Renal pelvis (tissue), 12 donors: ENCODE measurements around the gene RERG. TPM values are rescaled to one million over a fixed set of nuclear protein-coding genes. Genes with fewer than 3 reads are reported as not detected.

ENCODE experiments used
- DNase-seq: peaks from one replicate; pipeline ENCODE4 v3.0.0-alpha.2; 2013
- long read RNA-seq, 16 experiments: transcript quantifications; one replicate each; lab custom pipeline, GENCODE V29; 2026
- polyA plus RNA-seq, 3 donors: library from polyadenylated mRNA; unstranded; fragments of 120-200 nt; gene quantifications; one replicate each; pipeline ENCODE4 v1.2.1, GENCODE V29; 2013; ENCODE audit not compliant: insufficient read length in 3 of 3

The RERG gene, protein sequence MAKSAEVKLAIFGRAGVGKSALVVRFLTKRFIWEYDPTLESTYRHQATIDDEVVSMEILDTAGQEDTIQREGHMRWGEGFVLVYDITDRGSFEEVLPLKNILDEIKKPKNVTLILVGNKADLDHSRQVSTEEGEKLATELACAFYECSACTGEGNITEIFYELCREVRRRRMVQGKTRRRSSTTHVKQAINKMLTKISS
- 10 to 100 TPM; 30.9 to 34.6 (median 31.1) TPM for polyA plus RNA-seq
- long read RNA-seq, donor 1, transcript RERG-201 (5 exons, 2,264 nt), result major isoform, 6 of 7 reads
- long read RNA-seq, donor 1, partial matches to known transcripts, result 0 of 7 reads
- long read RNA-seq, donor 1, other reads (novel, unspliced or antisense), result 0 of 7 reads
- long read RNA-seq, donor 2, transcript RERG-201 (5 exons, 2,264 nt), result major isoform, 13 of 13 reads
- long read RNA-seq, donor 2, partial matches to known transcripts, result 0 of 13 reads
- long read RNA-seq, donor 2, other reads (novel, unspliced or antisense), result 0 of 13 reads
- long read RNA-seq, donor 3, transcript RERG-201 (5 exons, 2,264 nt), result major isoform, 6 of 135 reads
- long read RNA-seq, donor 3, partial matches to known transcripts, result 128 of 135 reads
- long read RNA-seq, donor 3, other reads (novel, unspliced or antisense), result 0 of 135 reads
- long read RNA-seq, donor 4, transcript RERG-201 (5 exons, 2,264 nt), result major isoform, 12 of 16 reads
- long read RNA-seq, donor 4, partial matches to known transcripts, result 0 of 16 reads
- long read RNA-seq, donor 4, other reads (novel, unspliced or antisense), result 0 of 16 reads
- long read RNA-seq, donor 5, transcript RERG-201 (5 exons, 2,264 nt), result major isoform, 8 of 9 reads
- long read RNA-seq, donor 5, partial matches to known transcripts, result 0 of 9 reads
- long read RNA-seq, donor 5, other reads (novel, unspliced or antisense), result 0 of 9 reads
- long read RNA-seq, donor 6, transcript RERG-201 (5 exons, 2,264 nt), result major isoform, 10 of 165 reads
- long read RNA-seq, donor 6, partial matches to known transcripts, result 144 of 165 reads
- long read RNA-seq, donor 6, other reads (novel, unspliced or antisense), result 10 of 165 reads
- long read RNA-seq, donor 7, transcript RERG-201 (5 exons, 2,264 nt), result major isoform, 16 of 20 reads
- long read RNA-seq, donor 7, partial matches to known transcripts, result 0 of 20 reads
- long read RNA-seq, donor 7, other reads (novel, unspliced or antisense), result 0 of 20 reads
- long read RNA-seq, donor 8, transcript RERG-201 (5 exons, 2,264 nt), result major isoform, 8 of 8 reads
- long read RNA-seq, donor 8, partial matches to known transcripts, result 0 of 8 reads
- long read RNA-seq, donor 8, other reads (novel, unspliced or antisense), result 0 of 8 reads
- long read RNA-seq, donor 9, transcript RERG-201 (5 exons, 2,264 nt), result major isoform, 9 of 12 reads
- long read RNA-seq, donor 9, partial matches to known transcripts, result 0 of 12 reads
- long read RNA-seq, donor 9, other reads (novel, unspliced or antisense), result 0 of 12 reads
- long read RNA-seq, donor 10, transcript RERG-201 (5 exons, 2,264 nt), result major isoform, 9 of 18 reads
- long read RNA-seq, donor 10, partial matches to known transcripts, result 5 of 18 reads
- long read RNA-seq, donor 10, other reads (novel, unspliced or antisense), result 0 of 18 reads
- long read RNA-seq, donor 11, transcript RERG-201 (5 exons, 2,264 nt), result major isoform, 9 of 14 reads
- long read RNA-seq, donor 11, partial matches to known transcripts, result 0 of 14 reads
- long read RNA-seq, donor 11, other reads (novel, unspliced or antisense), result 0 of 14 reads
- long read RNA-seq, donor 12, transcript RERG-201 (5 exons, 2,264 nt), result major isoform, 8 of 8 reads
- long read RNA-seq, donor 12, partial matches to known transcripts, result 0 of 8 reads
- long read RNA-seq, donor 12, other reads (novel, unspliced or antisense), result 0 of 8 reads
- long read RNA-seq, donor 13, transcript RERG-201 (5 exons, 2,264 nt), result major isoform, 7 of 8 reads
- long read RNA-seq, donor 13, partial matches to known transcripts, result 0 of 8 reads
- long read RNA-seq, donor 13, other reads (novel, unspliced or antisense), result 0 of 8 reads
- long read RNA-seq, donor 14, result 0 reads
- long read RNA-seq, donor 15, transcript RERG-201 (5 exons, 2,264 nt), result major isoform, 11 of 12 reads
- long read RNA-seq, donor 15, partial matches to known transcripts, result 0 of 12 reads
- long read RNA-seq, donor 15, other reads (novel, unspliced or antisense), result 0 of 12 reads
- long read RNA-seq, donor 16, transcript RERG-201 (5 exons, 2,264 nt), result major isoform, 16 of 128 reads
- long read RNA-seq, donor 16, partial matches to known transcripts, result 103 of 128 reads
- long read RNA-seq, donor 16, other reads (novel, unspliced or antisense), result 5 of 128 reads

- peak; percentile 87 for DNase-seq
These were observed at the start of gene RERG for GRCh38 chr12:15220915-15221885. TSS of gene RERG (minus strand) at chr12:15221417. CDS start at chr12:15217489, 3,928 bp downstream.

- DNase-seq, result no peak
These were observed 49.4 kb upstream of the RERG start for GRCh38 chr12:15270591-15270990.

GRCh38 chr12:15268927-15269552 is 47.8 kb upstream of the RERG start:
- DNase-seq, result peak; percentile 70

DNA sequence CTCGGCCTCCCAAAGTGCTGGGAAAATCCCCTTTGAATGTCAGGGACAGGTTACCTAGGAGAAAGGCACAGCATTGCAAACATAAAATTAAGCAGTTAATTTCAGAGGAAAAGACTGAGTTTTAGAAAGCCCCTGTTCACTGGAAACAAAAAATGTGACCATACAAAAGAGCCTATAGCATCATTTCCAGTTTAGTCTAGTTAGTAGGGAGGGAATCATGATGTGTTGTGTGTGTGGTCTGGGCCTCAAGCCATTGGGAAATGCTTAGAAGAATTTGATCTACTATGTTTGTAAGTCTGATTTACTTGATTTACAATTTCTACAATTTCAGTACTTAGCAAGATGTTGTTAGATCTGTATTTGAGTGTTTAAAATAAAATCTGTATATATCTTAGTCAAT is 47.1 kb upstream of the RERG start:
- peak; percentile 49 for DNase-seq

- no peak for DNase-seq
These were observed 44.7 kb upstream of the RERG start for GRCh38 chr12:15265875-15266274.

- DNase-seq, result no peak
These were observed 35.5 kb upstream of the RERG start for GRCh38 chr12:15256761-15257160.

DNA sequence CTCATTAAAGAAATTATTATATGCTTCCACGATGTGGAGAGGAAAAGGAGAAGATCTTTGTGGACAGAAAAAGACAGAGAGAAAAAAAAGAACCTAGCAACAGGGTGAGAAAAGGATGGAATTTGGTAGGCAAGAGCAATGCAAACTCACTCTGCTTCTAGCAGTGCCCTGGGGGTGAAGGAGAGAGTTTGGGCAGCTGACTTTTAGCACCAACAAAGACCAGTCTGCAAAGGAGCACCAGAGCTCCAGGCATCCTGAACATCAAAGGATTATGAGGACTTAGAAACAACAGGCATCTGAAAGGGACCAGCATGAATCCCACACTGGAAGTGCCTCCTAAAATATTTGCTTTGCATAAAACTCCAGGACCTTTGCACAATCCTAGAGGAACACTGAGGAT is 32.8 kb upstream of the RERG start:
- DNase-seq, result no peak

GRCh38 chr12:15244926-15245325 is 23.7 kb upstream of the RERG start:
- DNase-seq, result no peak

DNA sequence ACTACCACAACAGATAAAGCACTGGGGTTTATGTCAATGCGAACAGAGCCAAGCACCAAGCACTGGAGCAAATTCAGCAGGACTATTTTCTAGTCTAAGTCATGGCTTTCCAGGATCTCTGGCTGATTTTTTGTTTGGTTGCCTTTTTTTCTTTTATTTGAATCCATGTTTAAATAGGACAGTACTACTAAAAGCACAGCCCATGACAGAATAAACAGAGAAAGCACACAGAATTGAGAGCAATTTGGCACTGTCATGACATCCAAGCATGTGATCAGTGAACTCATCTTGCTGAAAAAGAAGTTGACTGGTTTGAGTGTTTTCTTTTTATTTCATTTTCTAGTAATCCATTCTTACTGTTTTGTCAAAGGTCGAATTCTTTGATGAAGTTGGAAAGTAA is 23.1 kb upstream of the RERG start:
- DNase-seq, result no peak

- no peak for DNase-seq
These were observed 21.9 kb upstream of the RERG start for GRCh38 chr12:15243102-15243501.

GRCh38 chr12:15240898-15241297 is 19.7 kb upstream of the RERG start:
- no peak for DNase-seq

- DNase-seq, result no peak
These were observed 13.3 kb upstream of the RERG start for GRCh38 chr12:15234508-15234907.

- DNase-seq, result no peak
These were observed 12.8 kb upstream of the RERG start for GRCh38 chr12:15234011-15234410.

GRCh38 chr12:15232959-15233358 is 11.7 kb upstream of the RERG start:
- no peak for DNase-seq

DNA sequence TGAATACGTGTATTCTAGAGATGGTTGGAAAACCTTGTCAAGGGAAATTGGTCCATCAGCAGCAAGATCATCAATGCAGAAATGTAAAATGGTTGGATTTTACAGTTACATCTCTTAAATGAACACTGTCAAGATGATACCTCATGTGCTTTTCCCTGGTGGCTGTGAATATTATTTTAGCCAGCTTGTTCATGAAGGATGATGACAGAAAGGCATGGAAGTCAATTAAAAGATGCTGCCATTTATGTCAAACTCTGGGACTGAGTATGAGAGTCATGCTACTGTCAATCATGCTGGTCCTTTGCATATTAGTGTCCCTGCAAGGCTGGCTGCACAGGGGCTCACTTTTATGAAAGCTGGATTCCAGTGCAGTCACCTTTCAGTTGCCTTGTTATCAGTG is 10.3 kb upstream of the RERG start:
- DNase-seq, result no peak

- no peak for DNase-seq
These were observed 9.5 kb upstream of the RERG start for GRCh38 chr12:15230751-15231150.

DNA sequence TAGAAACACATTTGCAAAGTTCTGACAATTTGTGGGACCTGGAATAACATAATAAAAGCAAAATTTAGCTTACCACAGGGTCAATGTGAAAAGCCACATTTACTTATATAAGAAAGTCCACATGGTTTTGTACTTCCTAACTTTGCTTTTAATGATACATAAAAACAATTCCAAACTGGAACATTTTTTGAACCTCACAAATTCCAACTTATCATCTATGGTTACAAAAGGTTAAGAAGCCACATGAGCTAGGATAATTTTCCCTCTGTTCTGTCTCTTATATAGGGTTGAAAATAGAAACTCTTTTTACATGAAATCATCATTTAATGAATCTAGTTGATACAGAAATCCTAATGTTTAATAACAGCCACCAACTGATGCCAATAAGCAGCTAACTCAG is 8.9 kb upstream of the RERG start:
- DNase-seq, result no peak
